Measurements from ENCODE around the gene INPP5B.
"Not testable (repeated sequence)": the region's sequence is repeated elsewhere in the genome, so short reads cannot be mapped to it uniquely, and the experiment has no call there.

The INPP5B gene

GRCh38 chr1:37948166-37948565 lies 1.3 kb upstream of the INPP5B start:
- no peak for DNase-seq (ENCODE audit: low read depth, low spot score)

- no peak for DNase-seq (ENCODE audit: low read depth, low spot score)
Measured at GRCh38 chr1:37947364-37947763, 511 bp upstream of the INPP5B start.

GRCh38 chr1:37945743-37946702 lies 830 bp downstream of the INPP5B start:
- no peak for DNase-seq (ENCODE audit: low read depth, low spot score)

- no peak for DNase-seq (ENCODE audit: low read depth, low spot score)
Measured at GRCh38 chr1:37945251-37945650, 1.6 kb downstream of the INPP5B start.

GRCh38 chr1:37944816-37945215 lies 2.0 kb downstream of the INPP5B start:
- no peak for DNase-seq (ENCODE audit: low read depth, low spot score)

GRCh38 chr1:37944086-37944763 lies 2.6 kb downstream of the INPP5B start:
- no peak for DNase-seq (ENCODE audit: low read depth, low spot score)

- DNase-seq (ENCODE audit: low read depth, low spot score): no peak
Measured at GRCh38 chr1:37940299-37940947, 6.4 kb downstream of the INPP5B start.

GRCh38 chr1:37936760-37937159 lies 10.1 kb downstream of the INPP5B start:
- DNase-seq (ENCODE audit: low read depth, low spot score): not testable (repeated sequence)

- no peak for DNase-seq (ENCODE audit: low read depth, low spot score)
Measured at GRCh38 chr1:37932759-37933158, 14.1 kb downstream of the INPP5B start.

GRCh38 chr1:37931361-37932158 lies 15.3 kb downstream of the INPP5B start:
- peak; percentile 93 for DNase-seq (ENCODE audit: low read depth, low spot score)

- no peak for DNase-seq (ENCODE audit: low read depth, low spot score)
Measured at GRCh38 chr1:37931102-37931360, 15.8 kb downstream of the INPP5B start.

GRCh38 chr1:37930246-37931101 lies 16.4 kb downstream of the INPP5B start:
- DNase-seq (ENCODE audit: low read depth, low spot score): peak; percentile 36

GRCh38 chr1:37926038-37926924 lies 20.6 kb downstream of the INPP5B start:
- no peak for DNase-seq (ENCODE audit: low read depth, low spot score)

GRCh38 chr1:37925316-37925715 lies 21.5 kb downstream of the INPP5B start:
- DNase-seq (ENCODE audit: low read depth, low spot score): no peak

- DNase-seq (ENCODE audit: low read depth, low spot score): no peak
Measured at GRCh38 chr1:37923551-37923889, 23.3 kb downstream of the INPP5B start.

- DNase-seq (ENCODE audit: low read depth, low spot score): no peak
Measured at GRCh38 chr1:37922767-37923550, 23.9 kb downstream of the INPP5B start.

- DNase-seq (ENCODE audit: low read depth, low spot score): no peak
Measured at GRCh38 chr1:37919277-37919676, 27.6 kb downstream of the INPP5B start.

GRCh38 chr1:37915476-37916093 lies 31.3 kb downstream of the INPP5B start:
- no peak for DNase-seq (ENCODE audit: low read depth, low spot score)
